ENCODE results near the gene TP73. TPM values are rescaled to one million over a fixed set of nuclear protein-coding genes. Genes with fewer than 3 reads are reported as not detected.
A peak's percentile ranks its signal among the peaks of the same experiment; 100 is the strongest.

Gene TP73
- total RNA-seq, 1 experiment from 2014 or later: 0.82 TPM

DNA sequence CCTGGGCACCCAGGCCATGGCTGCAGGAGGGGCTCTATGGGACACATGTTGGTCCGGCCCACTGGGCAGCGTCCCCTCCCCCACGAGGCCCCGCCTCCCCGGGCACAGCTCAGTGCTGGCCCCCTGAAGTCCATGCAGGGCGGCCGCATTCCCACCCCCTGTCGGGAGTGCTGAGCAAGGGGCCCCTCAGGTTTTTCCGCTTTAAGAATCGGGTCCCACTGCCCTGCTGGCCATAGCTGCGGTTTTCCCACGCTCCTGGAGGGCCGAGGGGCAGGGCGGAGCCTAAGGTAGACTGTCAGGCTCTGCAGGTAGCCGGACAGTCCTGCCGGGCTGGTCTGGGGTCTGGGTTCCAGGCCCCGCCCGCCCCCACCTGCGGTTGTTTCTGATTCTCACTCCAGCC lies 56.5 kb downstream of the TP73 start:
- TF ChIP-seq, protein P1, sequence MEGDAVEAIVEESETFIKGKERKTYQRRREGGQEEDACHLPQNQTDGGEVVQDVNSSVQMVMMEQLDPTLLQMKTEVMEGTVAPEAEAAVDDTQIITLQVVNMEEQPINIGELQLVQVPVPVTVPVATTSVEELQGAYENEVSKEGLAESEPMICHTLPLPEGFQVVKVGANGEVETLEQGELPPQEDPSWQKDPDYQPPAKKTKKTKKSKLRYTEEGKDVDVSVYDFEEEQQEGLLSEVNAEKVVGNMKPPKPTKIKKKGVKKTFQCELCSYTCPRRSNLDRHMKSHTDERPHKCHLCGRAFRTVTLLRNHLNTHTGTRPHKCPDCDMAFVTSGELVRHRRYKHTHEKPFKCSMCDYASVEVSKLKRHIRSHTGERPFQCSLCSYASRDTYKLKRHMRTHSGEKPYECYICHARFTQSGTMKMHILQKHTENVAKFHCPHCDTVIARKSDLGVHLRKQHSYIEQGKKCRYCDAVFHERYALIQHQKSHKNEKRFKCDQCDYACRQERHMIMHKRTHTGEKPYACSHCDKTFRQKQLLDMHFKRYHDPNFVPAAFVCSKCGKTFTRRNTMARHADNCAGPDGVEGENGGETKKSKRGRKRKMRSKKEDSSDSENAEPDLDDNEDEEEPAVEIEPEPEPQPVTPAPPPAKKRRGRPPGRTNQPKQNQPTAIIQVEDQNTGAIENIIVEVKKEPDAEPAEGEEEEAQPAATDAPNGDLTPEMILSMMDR (IDR thresholded peaks at IDR 0.05; ENCODE audit: unreplicated experiment): no peak
- Mint-ChIP-seq H3K4me1 (ENCODE audit: insufficient read depth, unreplicated experiment) (peaks cover 14% of the 10 kb centered on the region), H3K9me3 (ENCODE audit: unreplicated experiment) (no peaks in the 10 kb centered on the region), H3K27me3 (ENCODE audit: insufficient read depth, unreplicated experiment) (no peaks in the 10 kb centered on the region), H3K27ac (ENCODE audit: low read depth, unreplicated experiment) (no peak overlapping the region), H3K4me3 (ENCODE audit: unreplicated experiment) (no peak overlapping the region), H3K36me3 (ENCODE audit: insufficient read depth, unreplicated experiment) (no peaks in the 10 kb centered on the region)
- DNase-seq (ENCODE audit: unreplicated experiment): no peak
- BruUV-seq (replicated peaks): no TSS peak
- CTCF ChIA-PET: interaction anchor here (0.5 to 0.7 kb wide), 2 partner anchors 13 to 148 kb away, joined by 4 read pairs; no protein-coding TSS in a partner anchor
- intact Hi-C loops (cut with micrococcal nuclease): no loop called here
- POLR2A ChIA-PET: no interaction called here

GRCh38 chr1:3710251-3710650 lies 57.9 kb downstream of the TP73 start:
- Mint-ChIP-seq H3K36me3 (ENCODE audit: insufficient read depth, unreplicated experiment) (no peaks in the 10 kb centered on the region), H3K27me3 (ENCODE audit: insufficient read depth, unreplicated experiment) (no peaks in the 10 kb centered on the region), H3K4me3 (ENCODE audit: unreplicated experiment) (no peak overlapping the region), H3K9me3 (ENCODE audit: unreplicated experiment) (no peaks in the 10 kb centered on the region), H3K27ac (ENCODE audit: low read depth, unreplicated experiment) (no peak overlapping the region), H3K4me1 (ENCODE audit: insufficient read depth, unreplicated experiment) (peaks cover 9% of the 10 kb centered on the region)
- no peak for DNase-seq (ENCODE audit: unreplicated experiment)
- TF ChIP-seq, protein P1 (IDR thresholded peaks at IDR 0.05; ENCODE audit: unreplicated experiment): no peak
- CTCF ChIA-PET: interaction anchor here (1.9 kb wide), 1 partner anchor 14 kb away, joined by 9 read pairs; no protein-coding TSS in a partner anchor
- POLR2A ChIA-PET: no interaction called here
- BruUV-seq (replicated peaks): no TSS peak
- intact Hi-C loops (cut with micrococcal nuclease): no loop called here

DNA sequence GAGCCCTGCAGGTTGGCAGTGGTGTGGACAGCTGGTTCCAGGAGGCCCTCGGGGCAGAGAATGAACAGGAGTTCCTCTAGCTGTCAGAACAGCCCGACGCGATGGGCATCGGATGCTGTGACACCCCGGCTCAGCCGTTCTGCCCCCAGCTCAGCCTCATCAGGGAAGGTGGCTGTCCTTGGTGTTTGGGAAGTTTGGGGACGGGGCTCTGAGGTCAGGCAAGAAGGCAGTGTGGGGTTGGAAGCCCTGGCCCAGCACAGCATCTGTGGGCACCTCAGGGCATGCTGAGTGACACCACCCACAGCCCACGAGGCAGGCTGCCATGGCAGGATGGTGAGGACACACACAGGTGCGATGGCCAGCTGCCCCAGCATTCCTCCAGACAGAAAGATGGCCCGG lies 59.1 kb downstream of the TP73 start:
- TF ChIP-seq, protein P1 (IDR thresholded peaks at IDR 0.05; ENCODE audit: unreplicated experiment): no peak
- Mint-ChIP-seq H3K36me3 (ENCODE audit: insufficient read depth, unreplicated experiment) (no peaks in the 10 kb centered on the region), H3K4me3 (ENCODE audit: unreplicated experiment) (no peak overlapping the region), H3K27ac (ENCODE audit: low read depth, unreplicated experiment) (no peak overlapping the region), H3K4me1 (ENCODE audit: insufficient read depth, unreplicated experiment) (peaks cover 10% of the 10 kb centered on the region), H3K9me3 (ENCODE audit: unreplicated experiment) (no peaks in the 10 kb centered on the region), H3K27me3 (ENCODE audit: insufficient read depth, unreplicated experiment) (no peaks in the 10 kb centered on the region)
- DNase-seq (ENCODE audit: unreplicated experiment): no peak
- POLR2A ChIA-PET: interaction anchor here (0.7 to 1.9 kb wide), 5 partner anchors 8 to 21 kb away, joined by 3 to 20 read pairs (median 4); no protein-coding TSS in a partner anchor
- intact Hi-C loops (cut with micrococcal nuclease): no loop called here
- no TSS peak for BruUV-seq (replicated peaks)
- CTCF ChIA-PET: interaction anchor here (0.7 to 1.9 kb wide), 6 partner anchors 8 to 91 kb away, joined by 3 to 10 read pairs (median 4); no protein-coding TSS in a partner anchor

GRCh38 chr1:3711780-3712451 lies 59.6 kb downstream of the TP73 start:
- ChIA-PET CTCF (interaction anchor here (0.7 to 1.9 kb wide), 4 partner anchors 8 to 13 kb away, joined by 4 to 10 read pairs (median 6); no protein-coding TSS in a partner anchor), POLR2A (interaction anchor here (0.6 to 1.9 kb wide), 6 partner anchors 9 to 83 kb away, joined by 3 to 20 read pairs (median 4); no protein-coding TSS in a partner anchor)
- intact Hi-C loops (cut with micrococcal nuclease): no loop called here
- TF ChIP-seq, protein P1 (IDR thresholded peaks at IDR 0.05; ENCODE audit: unreplicated experiment): no peak
- DNase-seq (ENCODE audit: unreplicated experiment): peak; percentile 88
- H3K36me3 Mint-ChIP-seq (ENCODE audit: insufficient read depth, unreplicated experiment): no peaks in the 10 kb centered on the region
- H3K4me3 Mint-ChIP-seq (ENCODE audit: unreplicated experiment): no peak overlapping the region
- H3K27me3 Mint-ChIP-seq (ENCODE audit: insufficient read depth, unreplicated experiment): no peaks in the 10 kb centered on the region
- no TSS peak for BruUV-seq (replicated peaks)
- peaks cover 16% of the 10 kb centered on the region for H3K4me1 Mint-ChIP-seq (ENCODE audit: insufficient read depth, unreplicated experiment)
- H3K9me3 Mint-ChIP-seq (ENCODE audit: unreplicated experiment): no peaks in the 10 kb centered on the region
- H3K27ac Mint-ChIP-seq (ENCODE audit: low read depth, unreplicated experiment): peak overlapping the region; percentile 46
